Measurements from ENCODE around the gene PHKG2.

- TF ChIP-seq CTCF (IDR thresholded peaks at IDR 0.05) (no peak), POLR2A (IDR thresholded peaks at IDR 0.05) (no peak)
These were observed 32.3 kb downstream of the PHKG2 start for GRCh38 chr16:30780549-30780948.

All from body of pancreas (tissue), 4 donors.